Hematopoietic multipotent progenitor cell treated with erythropoietin and hydrocortisone succinate and interleukin-3 and kit ligand, for 17 days (in vitro differentiated cells): ENCODE results near the gene ABCA12.

Experiments used
- DNase-seq: peaks from one replicate; pipeline ENCODE4 v3.0.0-alpha.2; 2015; ENCODE audit warnings: low spot score

ABCA12 gene

GRCh38 chr2:215032153-215032552 is 106.3 kb downstream of the ABCA12 start:
- no peak for DNase-seq

GRCh38 chr2:215031321-215031720 is 107.1 kb downstream of the ABCA12 start:
- DNase-seq: no peak

DNA sequence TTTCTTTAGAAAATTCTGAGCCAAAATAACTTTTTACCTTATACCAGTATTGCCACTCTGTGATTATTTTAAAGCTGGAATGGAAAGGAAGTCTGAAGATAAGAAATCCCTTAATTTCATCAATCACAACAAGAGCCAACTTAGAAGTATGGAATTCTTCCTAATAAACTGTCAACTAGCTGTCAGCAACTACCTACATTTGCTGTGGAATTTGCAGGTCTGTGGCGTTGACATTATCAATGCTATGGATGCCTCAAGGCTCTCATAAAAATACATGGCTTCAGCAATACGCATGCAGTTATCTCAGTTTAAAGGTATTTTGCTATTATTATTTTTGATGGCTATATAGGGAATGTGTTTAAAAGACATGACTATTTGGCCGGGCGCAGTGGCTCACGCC is 108.5 kb downstream of the ABCA12 start:
- DNase-seq: no peak

- DNase-seq: no peak
Measured at GRCh38 chr2:215028231-215028630, 110.2 kb downstream of the ABCA12 start.

- no peak for DNase-seq
Measured at GRCh38 chr2:215027779-215028178, 110.6 kb downstream of the ABCA12 start.

GRCh38 chr2:215022910-215023309 is 115.5 kb downstream of the ABCA12 start:
- no peak for DNase-seq

DNA sequence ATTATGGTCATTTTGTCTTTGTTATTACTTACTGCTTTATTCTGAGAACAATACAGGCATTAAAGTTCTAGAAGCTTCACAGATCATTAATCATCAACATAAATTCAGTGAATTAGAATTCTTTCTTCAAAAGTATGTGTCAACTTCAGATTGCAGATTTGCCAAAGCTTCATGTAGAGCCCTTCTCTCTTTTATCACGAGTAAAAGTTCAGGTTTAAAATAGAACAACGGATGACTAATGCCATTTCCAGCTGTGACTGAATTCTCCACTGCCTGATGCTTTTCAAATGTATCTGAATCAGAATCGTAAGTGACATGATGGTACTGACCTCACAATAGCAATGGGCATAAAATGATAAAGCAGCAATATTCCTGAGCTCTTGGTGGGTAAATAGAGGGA is 116.0 kb downstream of the ABCA12 start:
- DNase-seq: no peak

DNA sequence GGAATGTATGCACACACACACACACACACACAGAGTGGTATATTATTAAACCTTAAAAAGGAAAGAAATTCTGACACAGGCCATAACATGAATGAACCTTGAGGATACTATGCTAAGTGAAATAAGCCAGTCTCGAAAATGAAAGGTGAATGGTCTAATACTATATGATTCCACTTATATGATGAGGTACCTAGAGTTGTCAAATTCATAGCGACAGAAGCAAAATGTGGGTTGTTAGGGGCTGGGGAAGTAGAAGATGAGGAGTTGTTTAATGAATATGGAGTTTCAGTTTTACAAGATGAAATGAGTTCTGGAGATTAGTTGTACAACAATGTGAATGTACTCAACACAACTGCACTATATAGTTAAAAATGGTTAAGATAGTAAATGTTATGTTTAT is 118.1 kb downstream of the ABCA12 start:
- DNase-seq: no peak

DNA sequence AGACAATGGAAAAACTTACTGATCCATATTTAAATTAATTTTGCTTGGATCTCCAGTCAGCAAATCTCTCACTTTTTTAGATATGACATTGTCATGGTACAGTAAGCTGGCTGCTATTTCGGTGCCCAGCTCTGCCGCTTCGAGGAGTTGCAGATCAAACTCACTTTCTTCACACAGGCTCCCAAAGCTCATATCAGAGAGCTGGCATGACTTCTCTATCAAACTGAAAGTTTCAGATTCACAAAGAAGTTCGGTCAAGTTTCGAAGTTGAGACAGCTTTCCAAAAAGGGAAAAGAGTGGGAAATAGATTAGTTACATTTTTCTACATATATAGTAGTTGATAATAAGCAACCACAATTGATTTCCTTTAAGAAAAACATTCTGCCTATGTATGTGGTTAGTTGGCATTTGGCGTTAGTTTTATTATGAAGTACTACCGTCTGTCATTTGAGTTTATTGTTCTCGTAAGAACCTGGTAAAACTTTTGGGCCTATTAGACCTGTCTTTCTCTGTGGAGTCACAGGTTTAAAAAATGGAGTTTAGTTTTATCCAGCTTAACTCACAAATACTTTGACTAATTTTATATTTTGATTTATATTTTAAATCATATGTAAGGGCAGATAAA is 118.8 kb downstream of the ABCA12 start:
- DNase-seq: no peak

GRCh38 chr2:215019085-215019484 is 119.3 kb downstream of the ABCA12 start:
- no peak for DNase-seq

DNA sequence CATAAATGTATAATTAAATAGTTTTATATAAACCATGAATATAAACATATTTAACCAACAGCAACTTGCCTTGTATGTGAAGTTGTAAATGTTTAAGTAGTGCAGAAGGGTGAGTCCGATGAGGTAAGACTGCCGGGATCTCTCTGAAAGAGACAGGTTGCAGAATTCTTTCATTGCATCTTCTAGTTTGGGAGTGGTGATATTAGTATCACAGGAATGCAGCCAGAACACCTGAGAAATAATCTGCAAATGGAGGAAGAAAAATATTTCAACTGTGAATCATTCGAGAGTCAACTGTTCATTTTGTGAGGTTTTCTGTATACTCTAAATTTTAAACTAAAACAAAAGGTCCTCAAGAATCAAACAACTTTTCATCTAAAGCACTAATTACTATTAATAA is 123.0 kb downstream of the ABCA12 start:
- no peak for DNase-seq

- DNase-seq: no peak
Measured at GRCh38 chr2:215010390-215010789, 128.0 kb downstream of the ABCA12 start.

GRCh38 chr2:215003001-215003400 is 135.4 kb downstream of the ABCA12 start:
- DNase-seq: no peak

DNA sequence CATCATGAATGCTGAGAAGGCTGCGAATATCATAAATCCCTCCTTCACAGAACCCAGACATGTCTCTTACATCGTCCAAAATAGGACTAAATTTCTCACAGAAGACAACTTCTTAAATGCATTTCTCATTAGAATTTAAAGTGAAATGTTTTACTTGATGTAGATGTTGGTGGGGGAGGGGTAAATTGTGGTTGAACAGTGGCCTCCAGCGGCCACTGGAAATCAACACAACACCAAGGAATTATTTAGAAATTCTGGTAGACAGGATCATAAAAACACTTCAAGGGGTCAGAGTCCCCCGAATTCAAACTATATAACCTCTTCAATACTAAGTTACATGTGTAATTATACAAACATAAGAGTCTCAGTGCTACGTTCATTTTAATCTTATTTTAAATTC is 135.9 kb downstream of the ABCA12 start:
- no peak for DNase-seq

DNA sequence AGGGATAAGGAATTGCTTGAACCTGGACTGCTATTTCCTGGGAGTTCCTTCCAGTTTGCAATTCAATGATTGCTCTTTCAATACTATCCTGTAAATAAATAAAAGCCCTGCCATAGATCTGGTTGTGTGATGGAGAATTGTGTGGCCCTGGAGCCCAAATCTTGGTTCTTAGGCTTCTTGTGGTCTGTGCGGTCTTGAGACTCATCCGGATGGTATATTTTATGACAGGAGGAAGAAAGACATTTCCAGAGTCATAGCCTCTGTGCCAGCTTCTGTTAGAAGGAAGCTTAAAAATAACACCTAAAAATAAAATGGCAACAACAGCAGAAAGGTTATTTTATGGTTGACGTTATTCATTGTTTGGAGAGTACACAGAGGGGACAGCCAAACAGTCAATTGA is 137.7 kb downstream of the ABCA12 start:
- DNase-seq: no peak

DNA sequence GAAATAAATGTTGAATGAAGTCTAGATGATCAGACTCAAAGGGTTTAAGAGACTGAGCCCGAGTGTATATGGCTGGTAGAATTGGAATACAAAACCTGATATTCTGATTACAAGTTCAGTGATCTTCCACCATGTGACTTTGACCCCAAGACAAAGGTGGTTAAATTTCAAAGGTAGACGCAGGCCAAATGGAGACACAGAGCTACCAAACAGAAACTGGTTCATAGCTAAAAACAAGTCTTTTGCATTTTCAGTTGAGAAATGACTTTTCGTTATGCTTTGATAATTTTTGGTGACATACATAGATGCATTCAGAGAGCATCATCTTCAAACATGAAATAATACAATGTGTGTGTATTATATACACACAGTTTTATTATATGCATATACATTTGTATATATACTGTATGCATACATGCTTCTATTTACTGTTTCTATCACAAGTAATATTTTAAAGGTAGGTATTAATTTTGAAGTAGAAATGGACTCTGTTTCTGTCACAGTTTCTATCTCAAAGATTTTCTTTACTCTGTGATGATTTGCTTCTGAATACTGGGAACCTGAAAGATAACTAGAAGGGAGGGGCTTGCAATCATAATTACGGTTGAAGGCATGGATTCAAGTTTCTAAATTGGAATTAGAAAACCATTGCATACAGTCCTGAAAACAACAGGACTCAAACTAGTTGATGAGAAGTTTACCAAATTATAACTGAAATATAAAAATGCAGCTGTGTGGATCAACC is 142.3 kb downstream of the ABCA12 start:
- DNase-seq: no peak

GRCh38 chr2:214995409-214995808 is 143.0 kb downstream of the ABCA12 start:
- DNase-seq: no peak

- DNase-seq: no peak
Measured at GRCh38 chr2:214992911-214993310, 145.5 kb downstream of the ABCA12 start.

- DNase-seq: no peak
Measured at GRCh38 chr2:214989187-214989586, 149.2 kb downstream of the ABCA12 start.

GRCh38 chr2:214987261-214987660 is 151.2 kb downstream of the ABCA12 start:
- no peak for DNase-seq

- no peak for DNase-seq
Measured at GRCh38 chr2:214985619-214986018, 152.8 kb downstream of the ABCA12 start.

DNA sequence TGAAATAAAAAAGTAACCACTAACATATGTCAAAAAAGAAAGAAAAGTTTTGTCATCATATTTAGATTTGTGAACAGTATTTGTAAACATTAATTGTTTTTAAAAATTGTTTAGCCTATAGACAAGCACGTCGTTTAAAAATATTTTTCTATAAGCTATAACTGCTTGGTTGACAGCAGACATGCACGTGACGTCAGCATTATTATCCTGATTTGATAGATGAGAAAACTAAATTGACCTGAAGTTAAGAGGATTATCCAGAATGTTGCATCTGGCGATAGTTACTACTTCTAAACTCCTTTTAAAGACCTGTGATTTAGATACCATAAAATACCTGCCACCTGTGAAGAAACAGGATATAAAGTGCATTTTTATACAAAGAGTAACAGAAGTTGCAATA is 172.0 kb downstream of the ABCA12 start:
- no peak for DNase-seq

DNA sequence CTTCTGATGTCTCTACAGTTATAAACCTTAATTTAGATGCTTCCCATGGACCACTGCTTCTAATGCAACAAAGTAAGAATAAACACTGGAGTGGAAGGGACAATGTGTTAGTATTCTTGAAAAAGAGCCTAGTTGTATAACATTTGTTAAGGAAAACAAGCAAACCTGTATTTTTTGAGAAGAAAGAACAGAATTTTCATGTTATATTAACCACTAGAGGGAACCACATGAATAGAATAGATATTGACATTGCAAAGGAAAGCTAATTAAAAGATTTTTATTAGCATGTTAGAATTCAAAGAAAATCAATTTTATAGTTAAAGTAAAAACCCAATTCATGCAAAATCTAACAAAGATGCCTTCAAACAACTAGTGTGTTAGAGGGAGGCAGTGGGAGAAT is 177.7 kb downstream of the ABCA12 start:
- no peak for DNase-seq

- no peak for DNase-seq
Measured at GRCh38 chr2:214946949-214947348, 191.5 kb downstream of the ABCA12 start.
